ENCODE data around the gene SPATA2L.
"Not testable (repeated sequence)": the region's sequence is repeated elsewhere in the genome, so short reads cannot be mapped to it uniquely, and the experiment has no call there.

Gene SPATA2L

GRCh38 chr16:89706518-89707260, 5.2 kb upstream of the SPATA2L start:
- no peak for DNase-seq

- no peak for DNase-seq
Observed at GRCh38 chr16:89705006-89705405, 3.5 kb upstream of the SPATA2L start.

- no peak for DNase-seq
Observed at GRCh38 chr16:89704281-89704680, 2.8 kb upstream of the SPATA2L start.

- peak; percentile 49 to 65 for DNase-seq
Observed at GRCh38 chr16:89700649-89701424, 668 bp downstream of the SPATA2L start.

GRCh38 chr16:89700100-89700648, 1.3 kb downstream of the SPATA2L start:
- peak; percentile 99 to 100 for DNase-seq

GRCh38 chr16:89699629-89700099, 1.8 kb downstream of the SPATA2L start:
- not testable (repeated sequence) for DNase-seq

- not testable (repeated sequence) for DNase-seq
Observed at GRCh38 chr16:89698717-89699116, 2.8 kb downstream of the SPATA2L start.

GRCh38 chr16:89697616-89698331, 3.7 kb downstream of the SPATA2L start:
- DNase-seq: peak; percentile 62 to 86

- peak; percentile 92 to 96 for DNase-seq
Observed at GRCh38 chr16:89697161-89697615, 4.3 kb downstream of the SPATA2L start.

- no peak for DNase-seq
Observed at GRCh38 chr16:89696670-89697128, 4.8 kb downstream of the SPATA2L start.

- no peak for DNase-seq
Observed at GRCh38 chr16:89695875-89696669, 5.4 kb downstream of the SPATA2L start.

GRCh38 chr16:89695086-89695874, 6.2 kb downstream of the SPATA2L start:
- no peak for DNase-seq

- not testable (repeated sequence) for DNase-seq
Observed at GRCh38 chr16:89694784-89695085, 6.8 kb downstream of the SPATA2L start.

- DNase-seq: no peak
Observed at GRCh38 chr16:89693931-89694783, 7.3 kb downstream of the SPATA2L start.

- DNase-seq: no peak
Observed at GRCh38 chr16:89693289-89693731, 8.2 kb downstream of the SPATA2L start.

- no peak for DNase-seq
Observed at GRCh38 chr16:89691986-89692569, 9.4 kb downstream of the SPATA2L start.

- DNase-seq: no peak
Observed at GRCh38 chr16:89691231-89691985, 10.1 kb downstream of the SPATA2L start.

- DNase-seq: no peak
Observed at GRCh38 chr16:89690392-89690901, 11.1 kb downstream of the SPATA2L start.

- DNase-seq: not testable (repeated sequence)
Observed at GRCh38 chr16:89689621-89690020, 11.9 kb downstream of the SPATA2L start.
